Stimulated activated CD8-positive, alpha-beta memory T cell treated with anti-CD3 and anti-CD28 coated beads, Interleukin-12 subunit alpha, Interleukin-12 subunit beta, amount 100 ng/mL, for 24 hours (primary cell): ENCODE data around the gene EXOC6B.

ENCODE experiments used
- DNase-seq: peaks from one replicate; pipeline ENCODE4 v3.0.0-alpha.2; 2020; ENCODE audit errors: extremely low read depth

The EXOC6B gene

GRCh38 chr2:72828840-72829507 lies 3.1 kb upstream of the EXOC6B start:
- no peak for DNase-seq

GRCh38 chr2:72827966-72828646 lies 2.3 kb upstream of the EXOC6B start:
- DNase-seq: no peak

- no peak for DNase-seq
These were observed 1.7 kb upstream of the EXOC6B start for GRCh38 chr2:72827487-72827886.

- no peak for DNase-seq
These were observed 284 bp upstream of the EXOC6B start for GRCh38 chr2:72826156-72826477.

- no peak for DNase-seq
These were observed 1.5 kb downstream of the EXOC6B start for GRCh38 chr2:72824224-72824842.

- no peak for DNase-seq
These were observed 3.0 kb downstream of the EXOC6B start for GRCh38 chr2:72822794-72823193.

GRCh38 chr2:72821983-72822382 lies 3.9 kb downstream of the EXOC6B start:
- DNase-seq: no peak

GRCh38 chr2:72821118-72821517 lies 4.7 kb downstream of the EXOC6B start:
- no peak for DNase-seq

GRCh38 chr2:72819501-72819900 lies 6.3 kb downstream of the EXOC6B start:
- no peak for DNase-seq

GRCh38 chr2:72815655-72816278 lies 10.1 kb downstream of the EXOC6B start:
- no peak for DNase-seq

GRCh38 chr2:72813841-72814240 lies 12.0 kb downstream of the EXOC6B start:
- DNase-seq: no peak

- no peak for DNase-seq
These were observed 15.7 kb downstream of the EXOC6B start for GRCh38 chr2:72810165-72810564.

- no peak for DNase-seq
These were observed 16.7 kb downstream of the EXOC6B start for GRCh38 chr2:72809095-72809494.

- no peak for DNase-seq
These were observed 19.4 kb downstream of the EXOC6B start for GRCh38 chr2:72806280-72806945.

- DNase-seq: no peak
These were observed 22.1 kb downstream of the EXOC6B start for GRCh38 chr2:72803626-72804320.

GRCh38 chr2:72803151-72803550 lies 22.7 kb downstream of the EXOC6B start:
- DNase-seq: no peak

GRCh38 chr2:72800492-72800891 lies 25.3 kb downstream of the EXOC6B start:
- no peak for DNase-seq

- DNase-seq: no peak
These were observed 28.1 kb downstream of the EXOC6B start for GRCh38 chr2:72797740-72798139.

GRCh38 chr2:72796766-72797165 lies 29.1 kb downstream of the EXOC6B start:
- DNase-seq: no peak

- DNase-seq: no peak
These were observed 31.3 kb downstream of the EXOC6B start for GRCh38 chr2:72794572-72794971.

GRCh38 chr2:72793798-72794440 lies 31.9 kb downstream of the EXOC6B start:
- DNase-seq: no peak
